A673 (cell line): ENCODE data around the gene UTP14A. TPM values are rescaled to one million over a fixed set of nuclear protein-coding genes. Genes with fewer than 3 reads are reported as not detected.

ENCODE experiments used
- BruUV-seq: library from RNA; stranded (reverse); fragments of 400-500 nt; replicated peaks from 2 replicates; lab custom pipeline; 2021; lab: Mats Ljungman, UMichigan
- CTCF ChIA-PET: fragments of 300-600 bp; sonication (Branson Sonifier 250); formaldehyde crosslinking; loops from one replicate; lab custom pipeline; 2022; ENCODE audit warnings: antibody characterized with exemption; lab: Charles Lee
- POLR2A ChIA-PET: fragments of 300-600 bp; sonication (Branson Sonifier 250); formaldehyde crosslinking; loops from one replicate; lab custom pipeline; 2022; ENCODE audit warnings: antibody characterized with exemption; ENCODE audit not compliant: low non-redundant PET; lab: Charles Lee
- DNase-seq: peaks from one replicate; pipeline ENCODE4 v3.0.0-alpha.2; 2015; ENCODE audit warnings: low spot score
- H3K27ac ChIP-seq: fragments of 200-600 bp; sonication (generic); 2 replicates; pipeline ENCODE4 v1.5.1; 2016; ENCODE audit warnings: mixed run types, low read depth, mild to moderate bottlenecking, mixed read lengths, antibody characterized with exemption, low read length; ENCODE audit not compliant: poor library complexity, severe bottlenecking
- H3K27me3 ChIP-seq: fragments of 200-600 bp; sonication (generic); replicated peaks from 2 replicates; pipeline ENCODE4 v1.6.1; 2017; ENCODE audit warnings: mixed run types, low read depth, mild to moderate bottlenecking, mixed read lengths, antibody characterized with exemption, low read length; ENCODE audit not compliant: insufficient read depth, poor library complexity
- H3K36me3 ChIP-seq: fragments of 200-600 bp; sonication (generic); 2 replicates; pipeline ENCODE4 v1.6.1; 2016; ENCODE audit warnings: mixed run types, mild to moderate bottlenecking, mixed read lengths, antibody characterized with exemption, low read length; ENCODE audit not compliant: insufficient read depth, poor library complexity, severe bottlenecking
- H3K4me1 ChIP-seq: fragments of 200-600 bp; sonication (generic); 2 replicates; pipeline ENCODE4 v1.6.1; 2017; ENCODE audit warnings: mixed run types, mild to moderate bottlenecking, mixed read lengths, antibody characterized with exemption, low read length; ENCODE audit not compliant: insufficient read depth, poor library complexity, severe bottlenecking
- H3K4me3 ChIP-seq: fragments of 200-600 bp; sonication (generic); 2 replicates; pipeline ENCODE4 v1.5.1; 2016; ENCODE audit warnings: low read depth, mixed run types, mild to moderate bottlenecking, mixed read lengths, low read length; ENCODE audit not compliant: poor library complexity, severe bottlenecking
- H3K9me3 ChIP-seq: fragments of 200-600 bp; sonication (generic); 2 replicates; pipeline ENCODE4 v1.6.1; 2016; ENCODE audit warnings: mixed run types, low read depth, mild to moderate bottlenecking, mixed read lengths, antibody characterized with exemption, low read length; ENCODE audit not compliant: poor library complexity, severe bottlenecking
- CTCF ChIP-seq: fragments of 300-800, 200-600 bp; sonication (generic); conservative IDR thresholded peaks from 2 replicates; pipeline ENCODE4 v1.5.1; 2017; ENCODE audit warnings: low read depth, mild to moderate bottlenecking, antibody characterized with exemption, low read length, moderate library complexity, mixed read lengths
- EZH2 ChIP-seq: fragments of 200-600 bp; sonication (generic); IDR thresholded peaks from 2 replicates; pipeline ENCODE4 v1.6.1; 2017; ENCODE audit warnings: borderline replicate concordance, low read depth, mild to moderate bottlenecking, mixed read lengths, antibody characterized with exemption, low read length; ENCODE audit not compliant: poor library complexity, severe bottlenecking
- intact Hi-C: fragments of 100-400 bp; cut with micrococcal nuclease; formaldehyde crosslinking; loops from one replicate; pipeline ENCODE4 v1.10.0; 2022; ENCODE audit not compliant: unreplicated experiment
- total RNA-seq: library from RNA; stranded (reverse); gene quantifications from 2 replicates; pipeline ENCODE4 v1.2.3, GENCODE V29; 2021

UTP14A gene
- total RNA-seq, 1 experiment from 2014 or later, result 46.3 TPM

- Histone ChIP-seq H3K4me3 (no peak overlapping the region), H3K36me3 (no peaks in the 10 kb centered on the region), H3K27me3 (no peaks in the 10 kb centered on the region), H3K9me3 (no peaks in the 10 kb centered on the region), H3K27ac (no peak overlapping the region), H3K4me1 (no peaks in the 10 kb centered on the region)
- ChIA-PET POLR2A (no interaction called here), CTCF (no interaction called here)
- no peak for TF ChIP-seq CTCF
- TF ChIP-seq EZH2, result no peak
- BruUV-seq, result no TSS peak
- no peak for DNase-seq
- intact Hi-C loops, result no loop called here
Observed at GRCh38 chrX:129968968-129969367, 63.0 kb downstream of the UTP14A start.

- Histone ChIP-seq H3K4me1 (no peaks in the 10 kb centered on the region), H3K27ac (no peak overlapping the region), H3K27me3 (no peaks in the 10 kb centered on the region), H3K4me3 (no peak overlapping the region), H3K36me3 (no peaks in the 10 kb centered on the region), H3K9me3 (no peaks in the 10 kb centered on the region)
- BruUV-seq, result no TSS peak
- ChIA-PET POLR2A (interaction anchor here (0.6 kb wide), 1 partner anchor 192 kb away, joined by 3 read pairs; no protein-coding TSS in a partner anchor), CTCF (interaction anchor here (0.6 kb wide), 1 partner anchor 100 kb away, joined by 6 read pairs; no protein-coding TSS in a partner anchor)
- intact Hi-C loops, result no loop called here
- no peak for TF ChIP-seq EZH2
- TF ChIP-seq CTCF, result no peak
- DNase-seq, result no peak
Observed at GRCh38 chrX:129976441-129976840, 70.5 kb downstream of the UTP14A start.

Other genes starting within 250 kb of the UTP14A start
- gene XPNPEP2, start 167.2 kb upstream of the UTP14A start, total RNA-seq, result not detected in 2 replicates
- gene SASH3, start 126.2 kb upstream of the UTP14A start, total RNA-seq, result not detected in 2 replicates
- 17.1 and 19.4 TPM in 2 replicates for gene ZDHHC9, start 62.3 kb upstream of the UTP14A start, total RNA-seq
- gene BCORL1, start 76.5 kb downstream of the UTP14A start, total RNA-seq, result 13.3 and 18.3 TPM in 2 replicates
- 8.4 and 9.0 TPM in 2 replicates for gene ELF4, start 204.3 kb downstream of the UTP14A start, total RNA-seq